H7 (cell line): ENCODE results near the gene KCNQ1. TPM values are rescaled to one million over a fixed set of nuclear protein-coding genes. Genes with fewer than 3 reads are reported as not detected.

Source experiments
- DNase-seq: peaks from one replicate; pipeline ENCODE4 v3.0.0; 2012
- H3K27me3 ChIP-seq: 2 replicates; pipeline ENCODE4 v1.6.0; 2011; ENCODE audit warnings: mild to moderate bottlenecking, low read length; ENCODE audit not compliant: control insufficient read depth, insufficient read depth
- H3K36me3 ChIP-seq: replicated peaks from 2 replicates; pipeline ENCODE4 v1.5.1; 2011; ENCODE audit warnings: low read length; ENCODE audit not compliant: control insufficient read depth, insufficient read depth
- H3K4me3 ChIP-seq: 2 replicates; pipeline ENCODE4 v1.5.1; 2011; ENCODE audit warnings: low read depth, mild to moderate bottlenecking, control low read depth, low read length, moderate library complexity; ENCODE audit not compliant: insufficient read depth
- total RNA-seq: library from RNA; depleted of rRNA; stranded (reverse); fragments of >200 nt; shearing (Covaris generic); gene quantifications from 2 replicates; pipeline ENCODE4 v1.2.3, GENCODE V29; 2014

KCNQ1 gene
- total RNA-seq, 1 experiment from 2014 or later: 0.48 TPM

GRCh38 chr11:2666828-2667570 is 222.2 kb downstream of the KCNQ1 start:
- no peak overlapping the region for H3K4me3 ChIP-seq
- peaks cover 1% of the 10 kb centered on the region; the same call in 1 of the 2 replicates for H3K36me3 ChIP-seq
- H3K27me3 ChIP-seq: no peaks in the 10 kb centered on the region; the same call in 1 of the 2 replicates
- no peak for DNase-seq

GRCh38 chr11:2667940-2668339 is 223.1 kb downstream of the KCNQ1 start:
- Histone ChIP-seq H3K36me3 (peaks cover 1% of the 10 kb centered on the region; the same call in 1 of the 2 replicates), H3K4me3 (no peak overlapping the region), H3K27me3 (no peaks in the 10 kb centered on the region)
- no peak for DNase-seq

GRCh38 chr11:2668876-2669275 is 224.1 kb downstream of the KCNQ1 start:
- DNase-seq: no peak
- Histone ChIP-seq H3K36me3 (no peaks in the 10 kb centered on the region; the same call in 1 of the 2 replicates), H3K27me3 (no peaks in the 10 kb centered on the region), H3K4me3 (no peak overlapping the region)

- Histone ChIP-seq H3K4me3 (no peak overlapping the region), H3K36me3 (no peaks in the 10 kb centered on the region; the same call in 1 of the 2 replicates), H3K27me3 (no peaks in the 10 kb centered on the region)
- DNase-seq: no peak
Measured at GRCh38 chr11:2669634-2670469, 225.0 kb downstream of the KCNQ1 start.

GRCh38 chr11:2670541-2671100 is 225.8 kb downstream of the KCNQ1 start:
- Histone ChIP-seq H3K36me3 (no peaks in the 10 kb centered on the region; the same call in 1 of the 2 replicates), H3K4me3 (no peak overlapping the region), H3K27me3 (no peaks in the 10 kb centered on the region)
- no peak for DNase-seq

- DNase-seq: no peak
- Histone ChIP-seq H3K27me3 (no peaks in the 10 kb centered on the region), H3K4me3 (no peak overlapping the region), H3K36me3 (no peaks in the 10 kb centered on the region; the same call in 1 of the 2 replicates)
Measured at GRCh38 chr11:2671748-2672147, 226.9 kb downstream of the KCNQ1 start.

GRCh38 chr11:2672553-2673249 is 227.9 kb downstream of the KCNQ1 start:
- DNase-seq: no peak
- no peaks in the 10 kb centered on the region for H3K27me3 ChIP-seq
- H3K36me3 ChIP-seq: no peaks in the 10 kb centered on the region; the same call in 1 of the 2 replicates
- no peak overlapping the region for H3K4me3 ChIP-seq

- H3K4me3 ChIP-seq: no peak overlapping the region
- no peaks in the 10 kb centered on the region for H3K27me3 ChIP-seq
- no peak for DNase-seq
- no peaks in the 10 kb centered on the region for H3K36me3 ChIP-seq
Measured at GRCh38 chr11:2673250-2673610, 228.4 kb downstream of the KCNQ1 start.

GRCh38 chr11:2673871-2674471 is 229.2 kb downstream of the KCNQ1 start:
- DNase-seq: peak; percentile 57
- Histone ChIP-seq H3K4me3 (no peak overlapping the region), H3K27me3 (no peaks in the 10 kb centered on the region), H3K36me3 (no peaks in the 10 kb centered on the region)

- H3K36me3 ChIP-seq: no peaks in the 10 kb centered on the region
- DNase-seq: no peak
- no peak overlapping the region for H3K4me3 ChIP-seq
- no peaks in the 10 kb centered on the region for H3K27me3 ChIP-seq
Measured at GRCh38 chr11:2674658-2675131, 229.9 kb downstream of the KCNQ1 start.

- H3K4me3 ChIP-seq: no peak overlapping the region
- H3K27me3 ChIP-seq: no peaks in the 10 kb centered on the region
- H3K36me3 ChIP-seq: no peaks in the 10 kb centered on the region
- DNase-seq: no peak
Measured at GRCh38 chr11:2675540-2675939, 230.7 kb downstream of the KCNQ1 start.

- no peak overlapping the region for H3K4me3 ChIP-seq
- H3K36me3 ChIP-seq: no peaks in the 10 kb centered on the region; the same call in 1 of the 2 replicates
- DNase-seq: no peak
- no peaks in the 10 kb centered on the region for H3K27me3 ChIP-seq
Measured at GRCh38 chr11:2677127-2677526, 232.3 kb downstream of the KCNQ1 start.

- no peaks in the 10 kb centered on the region; the same call in 1 of the 2 replicates for H3K36me3 ChIP-seq
- no peak overlapping the region for H3K4me3 ChIP-seq
- no peak for DNase-seq
- no peaks in the 10 kb centered on the region for H3K27me3 ChIP-seq
Measured at GRCh38 chr11:2678396-2678795, 233.6 kb downstream of the KCNQ1 start.
